ENCODE data around the gene RAB31. TPM values are rescaled to one million over a fixed set of nuclear protein-coding genes. Genes with fewer than 3 reads are reported as not detected.

RAB31 gene
- total and polyA plus RNA-seq, 2 of the 13 experiments (the other 11 are each of a cell fraction or from before 2014, with no cell fraction given) = 1.1 to 1.7 TPM

GRCh38 chr18:9689253-9689652 is 18.8 kb upstream of the RAB31 start:
- no peak for TF ChIP-seq RNF2 (conservative IDR thresholded peaks at IDR 0.05; ENCODE audit: low read depth)
- TF ChIP-seq MAF1 (CRISPR knock-in tag; IDR thresholded peaks at IDR 0.05; ENCODE audit: borderline replicate concordance) = no peak
- TF ChIP-seq ZNF691 (CRISPR knock-in tag; IDR thresholded peaks at IDR 0.05; ENCODE audit: borderline replicate concordance, low read depth) = no peak
- TF ChIP-seq ZBTB14 (CRISPR knock-in tag; IDR thresholded peaks at IDR 0.05) = no peak
- TF ChIP-seq TIGD3 (CRISPR knock-in tag; IDR thresholded peaks at IDR 0.05; ENCODE audit: borderline replicate concordance) = no peak
- no peak for TF ChIP-seq PRPF4 (IDR thresholded peaks at IDR 0.05; ENCODE audit: low read depth, low read length, poor library complexity, severe bottlenecking)
- TF ChIP-seq ZUFSP (CRISPR knock-in tag; IDR thresholded peaks at IDR 0.05; ENCODE audit: borderline replicate concordance) = no peak
- no peak for TF ChIP-seq NFKB2 (CRISPR knock-in tag; IDR thresholded peaks at IDR 0.05; ENCODE audit: borderline replicate concordance)
- TF ChIP-seq ZNF556 (CRISPR knock-in tag; IDR thresholded peaks at IDR 0.05; ENCODE audit: borderline replicate concordance) = no peak
- no peak for TF ChIP-seq MBD4 (IDR thresholded peaks at IDR 0.05; ENCODE audit: borderline replicate concordance, low read length)
- TF ChIP-seq TEAD3 (CRISPR knock-in tag; optimal IDR thresholded peaks at IDR 0.05; ENCODE audit: borderline replicate concordance) = no peak
- TF ChIP-seq RBFOX2 (IDR thresholded peaks at IDR 0.05; ENCODE audit: low read depth, low read length) = no peak
- TF ChIP-seq NAIF1 (CRISPR knock-in tag; IDR thresholded peaks at IDR 0.05; ENCODE audit: borderline replicate concordance) = no peak
- no peaks in the 10 kb centered on the region for H3K79me2 ChIP-seq (ENCODE audit: insufficient read depth, low read length)
- POLR2A ChIA-PET = no interaction called here
- no peak overlapping the region for H3K9ac ChIP-seq (ENCODE audit: insufficient read depth, low read depth, low read length)
- DNase-seq (ENCODE audit: low spot score) (no peak), FAIRE-seq (no peak), ATAC-seq (no peak)
- H3K36me3 ChIP-seq (replicated peaks in 1 of 2; ENCODE audit: control insufficient read depth in 1 of 2, insufficient read depth in 2 of 2, low read length in 2 of 2) = no peaks in the 10 kb centered on the region
- no peaks in the 10 kb centered on the region for H3K27me3 ChIP-seq (ENCODE audit: control insufficient read depth in 1 of 2, insufficient read depth in 2 of 2, low read length in 2 of 2)
- no peaks in the 10 kb centered on the region for H3K9me3 ChIP-seq (ENCODE audit: low read length)
- CTCF ChIA-PET (ENCODE audit: low intra/inter-chr PET ratio, low total read pairs) = no interaction called here
- no peak overlapping the region for H3K4me2 ChIP-seq (ENCODE audit: low read depth, low read length)
- no peaks in the 10 kb centered on the region for H4K20me1 ChIP-seq (ENCODE audit: insufficient read depth, low read length)
- H2AFZ ChIP-seq (ENCODE audit: low read length) = no peak overlapping the region
- no peak overlapping the region for H3K27ac ChIP-seq (ENCODE audit: extremely low read length, insufficient read depth, low read length)
- H3K4me1 ChIP-seq (ENCODE audit: insufficient read depth, low read length) = peaks cover 22% of the 10 kb centered on the region
- intact Hi-C loops (cut with micrococcal nuclease; ENCODE audit: unreplicated experiment) = loop anchor here (10.0 kb wide), 1 partner anchor 266 kb away; no protein-coding TSS in a partner anchor
- no TSS peak for BruUV-seq (replicated peaks)
- H3K4me3 ChIP-seq (replicated peaks in 1 of 3; ENCODE audit: insufficient read depth in 1 of 3, low read depth in 2 of 3, low read length in 3 of 3) = no peak overlapping the region
- in situ Hi-C loops (cut with HindIII; ENCODE audit: extremely low pct_ligation_motif_present, low pct_unique_long_range_greater_than_20kb) = no loop called here
- 74% methylated on average over 3 of the region's 3 CpGs for WGBS (ENCODE audit: low lambda C conversion rate)
